ENCODE measurements around the gene RNF175. TPM values are rescaled to one million over a fixed set of nuclear protein-coding genes. Genes with fewer than 3 reads are reported as not detected.

RNF175 gene
- total RNA-seq, 4 donors from 2014 or later = 0.39 to 0.63 TPM; not detected in 2

- no peaks in the 10 kb centered on the region for H3K27me3 ChIP-seq
- H3K9me3 ChIP-seq = no peaks in the 10 kb centered on the region
- no peak for DNase-seq (ENCODE audit: low spot score in 2 of 2)
- WGBS, 2 donors = 72 to 90% methylated on average over 7 of the region's 7 CpGs
- no peaks in the 10 kb centered on the region for H3K36me3 ChIP-seq
- H3K4me3 ChIP-seq = no peak overlapping the region
- TF ChIP-seq EP300 (IDR thresholded peaks at IDR 0.05) (no peak), POLR2A (IDR thresholded peaks at IDR 0.05) (no peak)
- TF ChIP-seq, protein P1, sequence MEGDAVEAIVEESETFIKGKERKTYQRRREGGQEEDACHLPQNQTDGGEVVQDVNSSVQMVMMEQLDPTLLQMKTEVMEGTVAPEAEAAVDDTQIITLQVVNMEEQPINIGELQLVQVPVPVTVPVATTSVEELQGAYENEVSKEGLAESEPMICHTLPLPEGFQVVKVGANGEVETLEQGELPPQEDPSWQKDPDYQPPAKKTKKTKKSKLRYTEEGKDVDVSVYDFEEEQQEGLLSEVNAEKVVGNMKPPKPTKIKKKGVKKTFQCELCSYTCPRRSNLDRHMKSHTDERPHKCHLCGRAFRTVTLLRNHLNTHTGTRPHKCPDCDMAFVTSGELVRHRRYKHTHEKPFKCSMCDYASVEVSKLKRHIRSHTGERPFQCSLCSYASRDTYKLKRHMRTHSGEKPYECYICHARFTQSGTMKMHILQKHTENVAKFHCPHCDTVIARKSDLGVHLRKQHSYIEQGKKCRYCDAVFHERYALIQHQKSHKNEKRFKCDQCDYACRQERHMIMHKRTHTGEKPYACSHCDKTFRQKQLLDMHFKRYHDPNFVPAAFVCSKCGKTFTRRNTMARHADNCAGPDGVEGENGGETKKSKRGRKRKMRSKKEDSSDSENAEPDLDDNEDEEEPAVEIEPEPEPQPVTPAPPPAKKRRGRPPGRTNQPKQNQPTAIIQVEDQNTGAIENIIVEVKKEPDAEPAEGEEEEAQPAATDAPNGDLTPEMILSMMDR (IDR thresholded peaks at IDR 0.05) = no peak
- H3K27ac ChIP-seq = no peak overlapping the region
- no peaks in the 10 kb centered on the region for H3K4me1 ChIP-seq
These were observed 55.3 kb downstream of the RNF175 start for GRCh38 chr4:153704522-153704921.

GRCh38 chr4:153684971-153685371, 74.9 kb downstream of the RNF175 start:
- WGBS, 2 donors = 14 to 25% methylated on average over 5 to 9 of the region's 9 CpGs
- TF ChIP-seq EP300 (IDR thresholded peaks at IDR 0.05) = no peak
- TF ChIP-seq, protein P1 (IDR thresholded peaks at IDR 0.05) = no peak
- TF ChIP-seq POLR2A (IDR thresholded peaks at IDR 0.05) = no peak
- Histone ChIP-seq H3K4me1 (peaks cover 0 to 21% (median 4%) of the 10 kb centered on the region in 4 donors), H3K27ac (peak overlapping the region in 3 of 4 donors; percentile 47 to 74 (median 67)), H3K4me3 (peak overlapping the region; percentile 29 to 66 (median 50)), H3K27me3 (peaks cover 0 to 16% of the 10 kb centered on the region in 2 donors), H3K9me3 (peaks cover 0 to 23% (median 0%) of the 10 kb centered on the region in 4 donors), H3K36me3 (peaks cover 0 to 13% (median 0%) of the 10 kb centered on the region in 3 donors)
- no peak for DNase-seq (ENCODE audit: low spot score in 2 of 2)

GRCh38 chr4:153684182-153684970, 75.4 kb downstream of the RNF175 start, which contains the start of gene TLR2:
Gene TLR2, plus strand, starts transcription at chr4:153684280. Its CDS starts 18,628 bp downstream, at chr4:153702908.
- H3K27me3 ChIP-seq = peaks cover 0 to 16% of the 10 kb centered on the region in 2 donors
- peaks cover 0 to 17% (median 0%) of the 10 kb centered on the region in 4 donors for H3K9me3 ChIP-seq
- WGBS, 2 donors = 0 to 2% methylated on average over 33 to 44 of the region's 75 CpGs
- peak; percentile 25 to 46 for DNase-seq (ENCODE audit: low spot score in 2 of 2)
- H3K36me3 ChIP-seq = peaks cover 0 to 13% (median 0%) of the 10 kb centered on the region in 3 donors
- peak within 1 kb of the TSS in 3 of 4 donors; percentile 47 to 74 (median 67) for H3K27ac ChIP-seq
- TF ChIP-seq, protein P1 (IDR thresholded peaks at IDR 0.05) = peak in 1 of 5 experiments; percentile 8
- TF ChIP-seq EP300 (IDR thresholded peaks at IDR 0.05) (peak in 1 of 2 donors; percentile 47), POLR2A (IDR thresholded peaks at IDR 0.05) (no peak)
- H3K4me1 ChIP-seq = peaks cover 0 to 21% (median 4%) of the 10 kb centered on the region in 4 donors
- peak within 1 kb of the TSS; percentile 29 to 66 (median 50) for H3K4me3 ChIP-seq

- TF ChIP-seq EP300 (IDR thresholded peaks at IDR 0.05) (no peak), POLR2A (IDR thresholded peaks at IDR 0.05) (no peak)
- TF ChIP-seq, protein P1 (IDR thresholded peaks at IDR 0.05) = no peak
- H3K27ac ChIP-seq = peak overlapping the region in 1 of 4 donors; percentile 74
These were observed 76.1 kb downstream of the RNF175 start for GRCh38 chr4:153683763-153684181.

DNA sequence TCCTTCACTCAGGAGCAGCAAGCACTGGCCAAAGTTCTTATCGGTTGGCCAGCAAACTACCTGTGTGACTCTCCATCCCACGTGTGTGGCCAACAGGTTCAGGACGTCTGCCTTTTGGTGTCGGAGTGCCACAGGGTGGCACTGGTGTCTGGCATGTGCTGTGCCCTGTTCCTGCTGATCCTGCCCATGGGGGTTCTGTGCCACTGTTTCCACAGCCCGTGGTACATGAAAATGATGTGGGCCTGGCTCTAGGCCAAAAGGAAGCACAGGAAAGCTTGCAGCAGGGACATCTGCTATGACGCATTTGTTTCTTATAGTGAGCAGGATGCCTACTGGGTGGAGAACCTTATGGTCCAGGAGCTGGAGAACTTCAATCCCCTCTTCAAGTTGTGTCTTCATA, 80.3 kb downstream of the RNF175 start:
- peak in 1 of 2 donors; percentile 38 for DNase-seq (ENCODE audit: low spot score in 2 of 2)
- Histone ChIP-seq H3K27ac (no peak overlapping the region), H3K27me3 (peaks cover 0 to 6% of the 10 kb centered on the region in 2 donors), H3K36me3 (no peaks in the 10 kb centered on the region), H3K4me3 (no peak overlapping the region), H3K9me3 (peaks cover 0 to 19% (median 0%) of the 10 kb centered on the region in 4 donors), H3K4me1 (peaks cover 0 to 14% (median under 1%) of the 10 kb centered on the region in 4 donors)
- WGBS, 2 donors = 72 to 93% methylated on average over 5 of the region's 6 CpGs
- TF ChIP-seq, protein P1 (IDR thresholded peaks at IDR 0.05) = no peak
- TF ChIP-seq POLR2A (IDR thresholded peaks at IDR 0.05) (no peak), EP300 (IDR thresholded peaks at IDR 0.05) (no peak)

More at GRCh38 chr4:153683763-153684181, 76.1 kb downstream of the RNF175 start:
- Histone ChIP-seq H3K36me3 (peaks cover 0 to 11% (median 0%) of the 10 kb centered on the region in 3 donors), H3K27me3 (peaks cover 0 to 16% of the 10 kb centered on the region in 2 donors), H3K4me1 (peaks cover 0 to 21% (median 4%) of the 10 kb centered on the region in 4 donors), H3K4me3 (peak overlapping the region; percentile 29 to 66 (median 50)), H3K9me3 (peaks cover 0 to 11% (median 0%) of the 10 kb centered on the region in 4 donors)
- DNase-seq (ENCODE audit: low spot score in 2 of 2) = no peak
- WGBS, 2 donors = 12 to 13% methylated on average over 20 to 27 of the region's 27 CpGs
